NCI-H1105 (cell line): ENCODE data around the gene MIGA1.
A peak's percentile ranks its signal among the peaks of the same experiment; 100 is the strongest.
"Not testable (repeated sequence)": the region's sequence is repeated elsewhere in the genome, so short reads cannot be mapped to it uniquely, and the experiment has no call there.

Source experiments
- DNase-seq: peaks from one replicate; lab custom pipeline; 2025; lab: John Stamatoyannopoulos, UW

MIGA1 gene

GRCh38 chr1:77779529-77780281 lies at the start of gene MIGA1:
MIGA1 (plus strand) TSS chr1:77779649; CDS start chr1:77783253, 3,604 bp downstream.
- DNase-seq, result peak; percentile 95

DNA sequence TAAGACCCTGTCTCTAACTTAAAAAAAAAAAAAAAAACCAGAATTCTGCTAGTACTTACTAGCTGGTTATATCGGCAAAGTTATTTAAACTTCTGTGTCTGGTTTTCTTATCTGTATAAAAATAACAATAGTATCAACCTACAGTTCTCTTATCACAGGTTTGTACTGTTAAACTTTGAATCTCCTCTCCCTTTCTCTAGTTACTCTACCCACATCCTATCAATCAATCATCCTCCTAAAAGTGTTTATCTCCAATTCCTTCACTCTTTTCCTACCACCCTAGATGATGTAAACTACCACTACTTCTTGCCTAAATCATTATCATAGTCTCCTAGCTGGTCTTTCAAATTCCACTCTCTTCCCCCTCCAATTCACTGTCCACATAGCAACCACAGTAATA lies 47.4 kb upstream of the MIGA1 start:
- no peak for DNase-seq

DNA sequence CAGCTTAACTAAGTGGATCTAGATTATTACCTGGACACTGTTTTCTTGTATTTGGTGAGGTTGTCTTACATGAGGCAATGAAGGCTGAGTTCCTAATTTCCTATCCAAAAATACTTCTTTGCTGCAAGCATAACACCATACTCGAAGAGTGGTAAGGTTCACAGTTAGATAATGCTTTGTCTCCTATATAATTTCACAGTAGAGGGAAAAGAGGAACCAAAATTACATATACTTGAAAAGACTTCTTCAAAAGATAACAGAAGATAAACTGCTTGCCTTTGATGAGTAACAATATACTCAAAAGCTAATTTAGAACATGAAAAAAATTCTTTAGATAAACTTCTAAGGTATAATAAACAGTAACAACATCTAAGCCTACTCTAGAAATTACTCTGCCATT lies 40.2 kb upstream of the MIGA1 start:
- DNase-seq, result no peak

- no peak for DNase-seq
Observed at GRCh38 chr1:77741316-77741715, 38.1 kb upstream of the MIGA1 start.

DNA sequence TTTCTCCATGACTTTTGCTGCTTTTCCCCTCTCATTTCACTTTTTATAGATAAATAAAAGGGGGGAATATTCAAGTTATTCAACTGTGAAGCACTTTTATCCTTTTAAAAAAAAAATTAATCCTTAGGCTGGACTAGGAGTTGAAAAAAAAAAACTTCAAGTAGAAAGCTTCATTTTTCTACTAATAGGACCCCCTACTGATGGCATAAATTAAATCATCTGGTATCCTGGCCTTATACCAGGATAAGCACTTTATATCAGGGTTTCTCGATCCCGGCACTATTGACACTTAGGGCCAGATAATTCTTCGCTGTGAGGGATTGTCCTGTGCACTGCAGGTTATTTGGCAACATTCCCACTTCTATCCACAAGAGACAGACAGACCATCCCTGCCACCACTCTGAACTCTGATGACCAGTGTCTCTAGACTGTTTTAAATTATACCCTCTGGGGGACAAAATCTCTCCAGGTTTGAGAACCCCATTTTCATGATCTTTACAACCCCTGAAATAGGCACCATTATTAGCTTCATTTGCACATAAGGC lies 37.4 kb upstream of the MIGA1 start:
- no peak for DNase-seq

DNA sequence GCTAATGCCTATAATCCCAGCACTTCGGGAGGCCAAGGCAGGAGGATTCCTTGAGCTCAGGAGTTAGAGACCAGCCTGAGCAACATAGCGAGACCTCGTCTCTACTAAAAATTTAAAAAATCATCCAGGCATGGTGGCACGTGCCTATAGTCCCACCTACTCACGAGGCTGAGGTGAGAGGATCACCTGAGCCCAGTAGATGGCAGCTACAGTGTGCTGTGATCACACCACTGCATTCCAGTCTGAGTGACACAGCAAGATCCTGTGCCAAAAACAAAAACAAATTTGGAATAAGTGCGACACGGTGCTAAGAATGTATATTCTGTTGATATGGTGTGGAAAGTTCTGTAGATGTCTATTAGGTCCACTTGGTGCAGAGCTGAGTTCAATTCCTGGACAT lies 34.9 kb upstream of the MIGA1 start:
- DNase-seq, result no peak

DNA sequence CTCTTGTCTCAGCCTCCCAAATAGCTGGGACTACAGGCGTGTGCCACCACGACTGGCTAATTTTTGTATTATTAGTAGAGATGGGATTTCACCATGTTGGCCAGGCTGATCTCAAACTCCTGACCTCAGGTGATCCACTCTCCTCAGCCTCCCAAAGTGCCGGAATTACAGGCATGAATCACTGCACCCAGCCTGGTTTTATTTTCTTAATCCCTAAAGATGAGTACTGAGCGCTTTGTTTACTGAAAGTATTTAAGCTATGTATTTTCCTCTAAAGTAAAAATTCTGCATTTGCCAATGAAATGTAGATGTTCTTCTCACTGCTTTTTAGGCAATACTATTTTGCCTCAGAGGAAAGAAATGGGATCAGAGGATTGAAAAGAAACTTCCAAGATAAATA lies 30.0 kb upstream of the MIGA1 start:
- not testable (repeated sequence) for DNase-seq

GRCh38 chr1:77756052-77756754 lies 23.2 kb upstream of the MIGA1 start:
- no peak for DNase-seq

DNA sequence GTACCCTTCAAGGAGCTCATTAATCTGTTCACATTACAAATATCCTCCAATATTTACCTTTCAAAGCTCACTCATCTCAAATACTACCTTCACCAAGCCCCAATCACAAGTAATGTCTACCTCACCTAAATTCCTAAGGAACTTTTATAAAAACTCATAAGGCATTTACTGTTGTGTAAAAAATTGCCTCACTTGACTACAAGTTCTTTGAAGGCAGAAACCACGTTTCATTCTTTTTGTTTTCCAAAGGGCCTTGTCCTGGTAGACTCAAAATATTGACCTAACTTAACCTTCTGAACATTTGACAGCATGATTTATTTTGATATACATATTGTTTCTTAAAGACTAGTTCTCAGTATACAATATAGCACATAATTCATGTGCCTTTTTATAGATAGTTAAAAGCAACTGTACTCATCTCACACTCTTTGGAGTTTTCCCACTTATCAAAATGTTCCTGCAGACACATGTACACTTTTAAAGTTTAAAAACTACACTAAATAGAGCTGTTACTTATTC lies 22.3 kb upstream of the MIGA1 start:
- DNase-seq, result no peak

DNA sequence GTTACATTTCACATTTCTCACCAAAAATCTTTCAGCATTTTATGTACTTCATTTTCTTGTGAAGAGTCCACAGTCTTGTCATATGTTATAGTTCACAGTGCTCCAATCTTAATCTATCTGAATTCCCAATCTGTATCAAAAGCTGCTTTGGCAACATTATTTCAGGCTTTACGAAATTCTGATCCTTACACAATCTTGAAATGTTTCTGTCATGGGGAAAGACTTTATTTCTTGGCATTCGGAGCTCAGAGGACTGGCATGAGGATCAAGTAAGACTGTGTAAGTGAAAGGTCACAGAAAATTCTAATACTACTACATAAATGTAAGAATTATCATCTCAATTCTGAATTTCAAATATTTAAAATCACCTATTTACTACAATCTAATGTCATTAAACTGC lies 21.8 kb upstream of the MIGA1 start:
- DNase-seq, result no peak

- peak; percentile 87 for DNase-seq
Observed at GRCh38 chr1:77759071-77760028, 20.1 kb upstream of the MIGA1 start, which contains the start of gene USP33. USP33 (minus strand) TSS chr1:77759852; CDS start chr1:77741697, 18,155 bp downstream.

- DNase-seq, result no peak
Observed at GRCh38 chr1:77762072-77762476, 17.4 kb upstream of the MIGA1 start.

DNA sequence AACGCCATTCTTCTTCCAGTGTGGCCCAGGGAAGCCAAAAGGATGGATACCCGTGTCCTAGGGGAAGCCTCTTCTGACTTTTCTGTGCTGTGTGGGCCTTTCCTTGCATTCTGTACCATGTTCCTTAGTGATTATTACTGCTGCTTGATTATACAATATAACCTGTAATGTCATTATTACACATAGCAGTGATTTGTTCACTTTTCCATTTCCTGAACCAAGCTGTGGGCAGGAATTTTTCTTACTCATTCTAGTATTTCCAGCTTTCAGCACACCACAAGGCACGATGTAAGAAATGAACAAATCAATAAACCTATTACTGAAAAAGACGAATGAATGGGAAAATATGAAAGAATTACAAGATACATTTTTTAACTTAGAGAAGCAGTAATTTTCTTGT lies 11.4 kb upstream of the MIGA1 start:
- no peak for DNase-seq

GRCh38 chr1:77776007-77776700 lies 3.3 kb upstream of the MIGA1 start:
- no peak for DNase-seq

GRCh38 chr1:77781683-77782082 lies 2.2 kb downstream of the MIGA1 start:
- DNase-seq, result no peak

DNA sequence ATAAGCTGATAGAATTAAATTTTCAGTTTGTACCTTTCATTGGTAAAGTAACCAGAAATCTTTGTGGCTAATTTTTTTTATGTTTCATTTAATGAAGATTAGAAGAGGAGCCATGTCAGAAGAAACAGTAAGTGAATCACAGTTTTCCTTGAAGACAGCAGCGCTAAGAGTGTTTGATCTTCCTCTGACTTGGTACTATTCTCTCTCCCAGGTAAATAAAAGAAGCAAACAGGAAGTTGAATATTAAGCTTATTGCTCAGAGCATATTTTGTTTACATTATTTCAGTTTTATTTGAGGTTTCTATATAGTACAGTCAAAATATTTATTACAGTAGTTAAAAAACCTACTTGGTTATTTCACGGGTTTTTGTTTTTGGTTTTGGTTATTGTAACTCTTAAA lies 3.7 kb downstream of the MIGA1 start:
- no peak for DNase-seq

GRCh38 chr1:77786093-77786741 lies 6.8 kb downstream of the MIGA1 start:
- DNase-seq, result not testable (repeated sequence)

DNA sequence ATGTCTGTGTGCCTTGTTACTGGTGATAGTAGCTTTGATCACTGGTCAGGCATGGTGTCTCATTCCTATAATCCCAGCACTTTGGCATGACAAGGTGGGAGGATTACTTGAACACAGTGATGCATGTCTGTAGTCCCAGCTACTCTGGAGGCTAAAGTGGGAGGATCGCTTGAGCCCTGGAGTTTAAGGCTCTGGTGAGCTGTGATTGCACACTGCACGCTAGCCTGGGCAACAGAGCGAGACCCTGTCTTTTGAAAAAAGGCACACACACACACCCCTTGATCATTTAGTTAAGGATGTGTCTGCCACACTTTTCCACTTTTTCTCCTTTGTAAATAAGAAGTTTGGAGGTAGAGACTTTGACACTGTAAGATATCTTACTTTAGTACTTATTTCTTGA lies 15.1 kb downstream of the MIGA1 start:
- DNase-seq, result no peak

DNA sequence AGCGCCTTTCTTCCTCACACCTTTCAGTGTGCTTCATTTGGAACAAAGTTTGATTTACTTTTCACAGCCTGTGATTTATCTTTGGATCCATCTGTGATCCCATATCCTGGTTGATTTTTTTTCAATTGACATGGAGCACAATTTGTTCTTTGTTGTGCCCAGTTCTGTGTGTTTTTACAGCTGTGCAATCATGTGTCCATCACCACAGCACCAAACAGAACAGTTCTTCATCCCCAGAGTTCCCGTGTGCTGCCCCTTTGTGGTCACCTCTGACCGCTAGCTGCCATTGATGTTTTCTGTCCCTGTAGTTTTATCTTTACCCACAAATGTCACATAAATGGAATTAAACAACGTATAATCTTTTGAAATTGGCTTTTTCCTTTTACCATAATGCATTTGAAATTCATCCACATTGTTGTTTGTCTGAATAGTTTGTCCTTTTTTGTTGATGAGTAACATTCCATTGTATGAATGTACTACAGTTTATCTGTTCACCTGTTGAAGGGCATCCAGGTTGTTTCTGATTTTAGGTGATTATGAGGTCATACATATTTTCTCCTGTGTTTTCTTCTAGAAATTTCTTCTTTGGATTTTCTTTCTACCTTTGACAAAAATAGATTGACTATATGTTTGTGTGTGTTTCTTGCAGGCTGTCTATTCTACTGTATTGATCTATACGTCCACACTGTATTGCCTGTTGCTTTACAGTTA lies 17.4 kb downstream of the MIGA1 start:
- no peak for DNase-seq

DNA sequence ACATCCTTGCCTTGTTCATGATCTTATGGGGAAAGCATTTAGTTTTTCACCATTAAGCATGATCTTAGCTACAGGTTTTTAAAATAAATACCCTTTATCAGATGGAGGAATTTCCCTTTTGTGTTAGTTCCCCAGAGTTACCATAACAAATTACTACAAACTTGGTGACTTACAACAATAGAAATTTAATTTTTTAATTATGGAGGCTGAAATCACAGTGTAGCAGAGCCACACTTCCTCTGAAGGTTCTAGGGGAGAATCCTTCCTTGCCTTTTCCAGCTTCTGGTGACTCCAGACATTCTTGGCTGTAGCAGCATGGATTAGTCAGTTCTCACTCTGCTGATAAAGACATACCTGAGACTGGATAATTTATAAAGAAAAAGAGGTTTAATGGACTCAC lies 18.5 kb downstream of the MIGA1 start:
- DNase-seq, result no peak
